H1 (cell line): ENCODE measurements around the gene TMEM51. TPM values are rescaled to one million over a fixed set of nuclear protein-coding genes. Genes with fewer than 3 reads are reported as not detected.

Experiments
- CTCF ChIA-PET: fragments of 300-600 bp; sonication (Branson Sonifier 250); formaldehyde crosslinking; loops from one replicate; lab custom pipeline; 2021; ENCODE audit not compliant: partially characterized antibody; lab: Charles Lee
- POLR2A ChIA-PET: fragments of 300-600 bp; sonication (Branson Sonifier 250); formaldehyde crosslinking; loops from one replicate; lab custom pipeline; 2021; ENCODE audit warnings: inconsistent platforms; ENCODE audit not compliant: partially characterized antibody; lab: Charles Lee
- DNase-seq, 2 experiments: peaks; one replicate each; pipeline versions ENCODE4 v3.0.0 to v3.0.0-alpha.2; 2010 to 2022; ENCODE audit warnings: low spot score in 2 of 2, low read depth in 1 of 2, mixed read lengths in 1 of 2
- FAIRE-seq: peaks from 2 replicates; lab custom pipeline; 2011; peaks lifted over from hg19 to GRCh38; lab: Jason Lieb, UNC
- H2AFZ ChIP-seq: 2 replicates; pipeline ENCODE4 v1.8.1; 2012; ENCODE audit warnings: low read length, inconsistent platforms
- H2AK5ac ChIP-seq: 2 replicates; pipeline ENCODE4 v1.6.1; 2013; ENCODE audit warnings: low read depth, low read length
- H2BK120ac ChIP-seq: replicated peaks from 2 replicates; pipeline ENCODE3; 2013; ENCODE audit warnings: low read depth, low read length, inconsistent platforms
- H2BK12ac ChIP-seq: 2 replicates; pipeline ENCODE4 v1.6.1; 2013; ENCODE audit warnings: low read depth, low read length
- H2BK15ac ChIP-seq: 2 replicates; pipeline ENCODE4 v1.6.1; 2013; ENCODE audit warnings: low read length
- H2BK20ac ChIP-seq: 2 replicates; pipeline ENCODE4 v1.6.1; 2013; ENCODE audit warnings: low read length
- H2BK5ac ChIP-seq: 2 replicates; pipeline ENCODE4 v1.6.1; 2013; ENCODE audit warnings: low read depth, low read length
- H3K14ac ChIP-seq: 2 replicates; pipeline ENCODE4 v1.6.1; 2013; ENCODE audit warnings: inconsistent platforms; ENCODE audit not compliant: insufficient read length
- H3K18ac ChIP-seq: 2 replicates; pipeline ENCODE4 v1.6.1; 2013; ENCODE audit warnings: low read length; ENCODE audit errors: extremely low read depth
- H3K23ac ChIP-seq: 2 replicates; pipeline ENCODE4 v1.6.1; 2013; ENCODE audit warnings: inconsistent platforms; ENCODE audit not compliant: insufficient read length
- H3K23me2 ChIP-seq: 2 replicates; pipeline ENCODE4 v1.6.1; 2013; ENCODE audit warnings: low read depth, low read length
- H3K27ac ChIP-seq: 2 replicates; pipeline ENCODE4 v1.6.1; 2011; ENCODE audit warnings: low read depth, low read length, inconsistent platforms
- H3K27me3 ChIP-seq, 4 experiments: replicated peaks in 1 of 4; 1 replicate in 1 of 4; 2 replicates in 3 of 4; pipeline versions ENCODE4 v1.6.1 to v1.8.1; 2011 to 2013; ENCODE audit warnings: low read length in 3 of 4, mild to moderate bottlenecking in 3 of 4, inconsistent platforms in 2 of 4, mixed read lengths in 2 of 4, moderate library complexity in 1 of 4; ENCODE audit not compliant: control insufficient read depth in 3 of 4, insufficient read depth in 3 of 4; ENCODE audit errors: extremely low read depth in 1 of 4
- H3K36me3 ChIP-seq, 4 experiments: 2 replicates each; pipeline versions ENCODE4 v1.6.1 to v1.8.1; 2011 to 2013; ENCODE audit warnings: mild to moderate bottlenecking in 4 of 4, low read length in 3 of 4, moderate library complexity in 2 of 4, control low read depth in 1 of 4, inconsistent platforms in 1 of 4; ENCODE audit not compliant: insufficient read depth in 4 of 4, control insufficient read depth in 2 of 4
- H3K4ac ChIP-seq: replicated peaks from 2 replicates; pipeline ENCODE3; 2013; ENCODE audit warnings: low read length, low read depth, mixed read lengths, inconsistent platforms; ENCODE audit not compliant: insufficient read length
- H3K4me1 ChIP-seq, 4 experiments: replicated peaks in 1 of 4; 1 replicate in 1 of 4; 2 replicates in 3 of 4; pipeline versions ENCODE4 v1.6.1 to v1.8.1; 2011 to 2013; ENCODE audit warnings: low read length in 3 of 4, inconsistent platforms in 2 of 4, mixed read lengths in 1 of 4; ENCODE audit not compliant: insufficient read depth in 4 of 4, control insufficient read depth in 3 of 4
- H3K4me2 ChIP-seq, 2 experiments: 2 replicates each; pipeline versions ENCODE4 v1.6.1 to v1.8.1; 2011 to 2013; ENCODE audit warnings: low read depth in 2 of 2, low read length in 2 of 2, control low read depth in 1 of 2, inconsistent platforms in 1 of 2, mild to moderate bottlenecking in 1 of 2; ENCODE audit not compliant: insufficient read depth in 1 of 2
- H3K4me3 ChIP-seq, 4 experiments: fragments of 200-600, 300-600 bp in 1 of 4; sonication (generic), shearing (Covaris generic), sonication (Bioruptor Twin) in 1 of 4; 2 replicates each; pipeline versions ENCODE4 v1.5.1 to v1.8.1; 2011 to 2016; ENCODE audit warnings: low read length in 4 of 4, low read depth in 3 of 4, control low read depth in 2 of 4, inconsistent platforms in 2 of 4, mild to moderate bottlenecking in 2 of 4, mixed read lengths in 1 of 4, moderate library complexity in 1 of 4; ENCODE audit not compliant: insufficient read depth in 2 of 4; ENCODE audit errors: extremely low read depth in 1 of 4
- H3K56ac ChIP-seq: replicated peaks from 2 replicates; pipeline ENCODE3; 2013; ENCODE audit warnings: low read depth, mild to moderate bottlenecking, mixed read lengths, low read length, inconsistent platforms; ENCODE audit not compliant: insufficient read length
- H3K79me1 ChIP-seq: 2 replicates; pipeline ENCODE4 v1.6.1; 2013; ENCODE audit warnings: low read depth, low read length, control low read depth
- H3K79me2 ChIP-seq, 2 experiments: 2 replicates each; pipeline versions ENCODE4 v1.6.1 to v1.8.1; 2012 to 2013; ENCODE audit warnings: low read length in 2 of 2, mild to moderate bottlenecking in 2 of 2, inconsistent platforms in 1 of 2; ENCODE audit not compliant: insufficient read depth in 2 of 2, control insufficient read depth in 1 of 2
- H3K9ac ChIP-seq, 4 experiments: replicated peaks in 1 of 4; 1 replicate in 1 of 4; 2 replicates in 3 of 4; pipeline versions ENCODE4 v1.6.1 to v1.8.1; 2011 to 2013; ENCODE audit warnings: low read depth in 3 of 4, low read length in 3 of 4, control low read depth in 2 of 4, mild to moderate bottlenecking in 2 of 4, moderate library complexity in 2 of 4, inconsistent platforms in 1 of 4; ENCODE audit errors: extremely low read depth in 1 of 4
- H3K9me3 ChIP-seq, 2 experiments: 2 replicates each; pipeline versions ENCODE4 v1.6.1 to v1.8.1; 2012 to 2013; ENCODE audit warnings: mild to moderate bottlenecking in 2 of 2, moderate library complexity in 2 of 2, control low read depth in 1 of 2, inconsistent platforms in 1 of 2, low read depth in 1 of 2, low read length in 1 of 2, mixed read lengths in 1 of 2; ENCODE audit not compliant: insufficient read depth in 2 of 2
- H4K20me1 ChIP-seq, 2 experiments: replicated peaks in 1 of 2; 2 replicates each; pipeline versions ENCODE3 to v1.8.1; 2011 to 2013; ENCODE audit warnings: inconsistent platforms in 2 of 2, low read length in 2 of 2, mild to moderate bottlenecking in 1 of 2; ENCODE audit not compliant: insufficient read depth in 2 of 2, control insufficient read depth in 1 of 2
- H4K5ac ChIP-seq: 2 replicates; pipeline ENCODE4 v1.6.1; 2013; ENCODE audit warnings: low read length, low read depth, mixed read lengths, inconsistent platforms; ENCODE audit not compliant: insufficient read length
- H4K8ac ChIP-seq: 2 replicates; pipeline ENCODE4 v1.8.0; 2013; ENCODE audit warnings: mild to moderate bottlenecking, moderate library complexity, low read length, inconsistent platforms; ENCODE audit not compliant: insufficient read depth; ENCODE audit errors: extremely low read depth
- H4K91ac ChIP-seq: replicated peaks from 2 replicates; pipeline ENCODE3; 2013; ENCODE audit warnings: low read length, mixed read lengths, inconsistent platforms; ENCODE audit not compliant: insufficient read length
- CTBP2 ChIP-seq: IDR thresholded peaks from 2 replicates; pipeline ENCODE4 v1.7.0; 2011; ENCODE audit warnings: borderline replicate concordance, mild to moderate bottlenecking, moderate library complexity, mixed read lengths, low read length; ENCODE audit not compliant: insufficient read depth, insufficient read length
- NANOG ChIP-seq: IDR thresholded peaks from 2 replicates; pipeline ENCODE4 v1.6.1; 2011; ENCODE audit warnings: low read length, low read depth, mild to moderate bottlenecking, inconsistent platforms; ENCODE audit not compliant: insufficient read depth, poor library complexity, severe bottlenecking
- NRF1 ChIP-seq: IDR thresholded peaks from 2 replicates; pipeline ENCODE4 v1.6.1; 2011; ENCODE audit warnings: mild to moderate bottlenecking, low read depth, low read length, improper control_type of control experiment
- POLR2A ChIP-seq, 2 experiments: IDR thresholded peaks; 1 replicate in 1 of 2; 2 replicates in 1 of 2; pipeline ENCODE4 v1.6.1; 2011; ENCODE audit warnings: low read depth in 2 of 2, low read length in 2 of 2, mild to moderate bottlenecking in 2 of 2; ENCODE audit errors: control extremely low read depth in 1 of 2
- RNF2 ChIP-seq: fragments of 200-900, 300-1000 bp; sonication (generic); IDR thresholded peaks from 2 replicates; pipeline ENCODE4 v1.7.1; 2016; ENCODE audit warnings: borderline replicate concordance, low read depth, mild to moderate bottlenecking, antibody characterized with exemption, low read length; ENCODE audit not compliant: poor library complexity, severe bottlenecking; ENCODE audit errors: missing control alignments
- TAF7 ChIP-seq: optimal IDR thresholded peaks from 2 replicates; pipeline ENCODE3; 2011; ENCODE audit warnings: low read depth, mild to moderate bottlenecking, inconsistent platforms, low read length, moderate library complexity, borderline replicate concordance
- TEAD4 ChIP-seq: IDR thresholded peaks from 2 replicates; pipeline ENCODE4 v1.6.1; 2012; ENCODE audit warnings: low read depth, low read length, inconsistent platforms, mixed read lengths
- WGBS, 2 experiments: shearing (Covaris generic) in 1 of 2; methylation state at CpG; one replicate each; pipeline versions ENCODE4 v1.1.6 to v1.1.7; 2013 to 2015; ENCODE audit warnings: low lambda C conversion rate in 2 of 2, mixed read lengths in 2 of 2, inconsistent platforms in 1 of 2, low coverage in 1 of 2, missing lambda C conversion rate in 1 of 2; ENCODE audit not compliant: insufficient replicate concordance in 2 of 2, insufficient coverage in 1 of 2, insufficient read length in 1 of 2; ENCODE audit errors: extremely low coverage in 1 of 2, missing lambda C conversion rate in 1 of 2; 5-methylcytosine and 5-hydroxymethylcytosine counted together
- polyA plus RNA-seq, 7 experiments: library from polyadenylated mRNA; depleted of rRNA in 3 of 7; stranded (reverse) in 5 of 7; unstranded in 2 of 7; fragments of >200 nt in 5 of 7; fragments of 200-250 nt in 2 of 7; gene quantifications; 1 replicate in 5 of 7; 2 replicates in 1 of 7; 4 replicates in 1 of 7; pipeline versions ENCODE4 v1.2.1 to v1.2.3, GENCODE V29; 2011 to 2013; ENCODE audit warnings: missing spikeins in 2 of 7, mixed read lengths in 2 of 7
- total RNA-seq: library from RNA; stranded (reverse); fragmentation: NEBNext Ultra II Directional; extraction: Animal tissue kit (Norgen Biotek cat#: 25700); gene quantifications from 2 replicates; pipeline ENCODE4 v1.2.1, GENCODE V29; 2021

TMEM51 gene
- total and polyA plus RNA-seq, 2 of the 8 experiments (the other 6 are each of a cell fraction or from before 2014, with no cell fraction given) = 9.9 to 10.7 TPM

- no peak for FAIRE-seq
- no peak overlapping the region for H4K8ac ChIP-seq
- no peak overlapping the region for H2BK120ac ChIP-seq
- TF ChIP-seq TEAD4 (no peak), TAF7 (no peak), POLR2A (IDR thresholded peaks at IDR 0.05; ENCODE audit: control extremely low read depth in 1 of 2, low read depth in 2 of 2, low read length in 2 of 2) (no peak), NRF1 (no peak), RNF2 (no peak), NANOG (no peak), CTBP2 (no peak)
Measured at GRCh38 chr1:15217654-15218053, 64.1 kb downstream of the TMEM51 start.

More at GRCh38 chr1:15217654-15218053, 64.1 kb downstream of the TMEM51 start:
- 79% methylated on average over 1 of the region's 1 CpG; no CpG with 5 or more reads in 1 of the 2 experiments for WGBS, 2 experiments
- Histone ChIP-seq H2BK15ac (no peak overlapping the region), H3K79me2 (no peaks in the 10 kb centered on the region), H3K36me3 (peaks cover 6 to 13% (median 9%) of the 10 kb centered on the region in 4 experiments; a peak in 5 of 8 replicates), H3K4me1 (peaks cover 2 to 11% (median 3%) of the 10 kb centered on the region in 4 experiments), H2BK12ac (no peak overlapping the region), H2BK5ac (no peak overlapping the region), H3K27me3 (no peaks in the 10 kb centered on the region), H2AK5ac (no peak overlapping the region), H4K91ac (no peak overlapping the region), H3K9ac (no peak overlapping the region), H3K27ac (no peak overlapping the region), H3K4ac (no peak overlapping the region), H3K4me2 (no peak overlapping the region), H3K79me1 (no peaks in the 10 kb centered on the region), H3K14ac (no peak overlapping the region), H4K5ac (no peak overlapping the region), H3K56ac (no peak overlapping the region), H3K23ac (no peak overlapping the region), H4K20me1 (peaks cover 0 to under 1% of the 10 kb centered on the region in 2 experiments), H3K18ac (no peak overlapping the region), H3K23me2 (peaks cover 2% of the 10 kb centered on the region; the same call in 1 of the 2 replicates), H3K9me3 (peaks cover 8% of the 10 kb centered on the region in 2 experiments; a peak in 2 of 4 replicates), H2BK20ac (no peak overlapping the region), H3K4me3 (no peak overlapping the region), H2AFZ (no peak overlapping the region)
- DNase-seq = no peak
- ChIA-PET POLR2A (no interaction called here), CTCF (interaction anchor here (0.6 to 1.1 kb wide), 3 partner anchors 8 to 65 kb away, joined by 3 read pairs; no protein-coding TSS in a partner anchor)
